GM18519 (cell line): Measurements from ENCODE around the gene SLC41A3.
"Not testable (repeated sequence)": the region's sequence is repeated elsewhere in the genome, so short reads cannot be mapped to it uniquely, and the experiment has no call there.

Experiments
- ATAC-seq: cut with Tn5 transposase; IDR thresholded peaks from one replicate; pipeline ENCODE4 v1.9.1; 2021; ENCODE audit warnings: mild to moderate bottlenecking, moderate library complexity; ENCODE audit not compliant: unreplicated experiment, low FRiP score

The SLC41A3 gene

DNA sequence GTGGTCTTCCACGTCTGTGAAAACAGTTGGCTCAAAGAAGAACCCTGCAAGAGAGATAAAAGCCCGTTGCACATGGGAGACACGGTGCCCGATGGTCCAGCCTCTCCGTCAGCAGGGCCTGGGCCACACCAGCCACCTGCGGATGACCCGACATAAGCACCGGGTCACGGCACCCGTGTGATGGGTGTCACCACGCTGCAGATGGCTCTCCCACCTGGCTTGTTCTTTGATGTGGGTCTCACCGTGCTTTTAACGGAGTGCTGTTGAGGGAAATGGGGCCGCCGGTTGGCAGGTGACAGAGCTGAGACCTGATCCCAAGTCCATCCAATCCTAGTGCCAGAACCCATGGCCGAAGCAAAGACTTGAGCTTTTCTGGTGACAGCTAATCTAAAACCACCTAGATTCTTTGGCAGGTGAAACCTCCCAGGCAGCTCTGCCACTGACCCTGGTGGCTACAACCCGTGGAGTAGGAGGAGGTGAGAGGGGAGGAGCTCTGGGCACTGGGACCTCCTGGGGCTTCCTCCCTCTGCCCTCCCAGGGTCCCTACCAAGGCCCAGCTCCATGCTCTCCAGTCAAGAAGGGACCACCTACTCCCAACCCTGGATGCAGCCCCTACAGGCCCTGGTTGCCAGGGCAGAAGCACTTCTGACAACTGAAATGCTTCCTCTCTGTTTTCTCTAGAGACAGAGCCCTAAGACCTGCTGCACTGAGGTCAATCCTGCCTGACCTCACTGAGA is 23.4 kb upstream of the SLC41A3 start:
- ATAC-seq, result no peak

DNA sequence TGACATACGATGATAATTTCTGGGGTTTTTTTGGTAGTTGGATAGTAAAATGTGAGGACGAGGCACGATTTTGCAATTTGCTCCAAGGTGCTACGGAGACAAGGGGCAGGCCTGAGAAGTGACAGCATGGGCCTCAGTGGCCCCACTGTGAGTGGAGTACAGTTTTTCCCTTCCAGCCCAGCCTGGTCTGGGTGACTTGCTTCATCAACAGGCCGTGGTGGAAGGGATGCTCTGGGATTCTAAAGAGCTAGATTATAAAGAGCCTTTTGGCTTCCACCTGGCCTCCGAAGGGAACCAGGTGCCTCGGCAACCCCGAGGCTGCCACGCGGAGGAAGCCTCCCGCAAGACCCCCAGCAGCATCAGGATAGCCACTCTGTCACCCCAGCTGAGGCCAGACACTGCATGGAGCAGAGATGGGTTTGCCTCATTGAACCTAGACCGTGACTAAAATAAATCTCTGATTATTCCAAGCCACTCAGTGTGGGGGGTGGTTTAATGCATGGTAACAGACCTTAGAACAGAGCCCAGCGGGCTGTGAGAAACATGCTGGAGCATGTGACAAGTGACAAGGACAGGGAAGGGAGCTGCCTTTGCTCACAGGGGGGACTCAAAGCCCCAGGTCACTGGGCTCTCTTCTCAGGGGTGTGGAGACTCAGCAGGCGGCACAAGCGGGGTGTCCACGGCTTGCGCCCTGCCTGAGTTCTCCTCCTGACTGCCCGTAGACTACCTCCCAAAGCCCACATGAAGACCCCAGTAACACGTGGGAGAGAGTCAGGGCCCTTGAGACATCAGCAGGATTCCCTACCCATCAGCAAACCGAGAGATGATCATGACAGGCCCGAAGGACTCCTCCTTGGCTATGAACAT is 22.6 kb upstream of the SLC41A3 start:
- no peak for ATAC-seq

DNA sequence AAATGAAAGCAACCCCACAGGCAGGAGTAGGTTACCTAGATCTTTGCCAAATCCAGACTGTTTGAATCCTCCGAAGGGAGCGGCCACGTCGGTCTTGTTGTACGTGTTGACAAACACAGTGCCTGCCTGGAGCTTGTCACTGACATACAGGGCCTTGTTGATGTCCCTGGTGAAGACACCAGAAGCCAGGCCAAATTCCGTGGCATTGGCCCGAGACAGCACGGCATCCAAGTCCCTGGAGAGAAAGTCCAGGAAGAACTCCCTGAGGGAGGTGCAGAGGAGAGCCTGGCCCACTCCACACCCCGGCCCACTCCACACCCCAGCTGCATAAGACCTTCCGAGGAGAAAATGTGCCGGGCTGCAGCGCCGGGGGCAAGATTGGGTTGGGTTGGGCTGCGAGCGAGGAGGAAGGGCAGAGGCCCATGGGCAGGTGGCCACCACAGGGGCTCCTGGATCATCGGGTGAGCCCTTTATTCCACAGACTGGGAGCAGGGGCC is 21.8 kb upstream of the SLC41A3 start:
- no peak for ATAC-seq

DNA sequence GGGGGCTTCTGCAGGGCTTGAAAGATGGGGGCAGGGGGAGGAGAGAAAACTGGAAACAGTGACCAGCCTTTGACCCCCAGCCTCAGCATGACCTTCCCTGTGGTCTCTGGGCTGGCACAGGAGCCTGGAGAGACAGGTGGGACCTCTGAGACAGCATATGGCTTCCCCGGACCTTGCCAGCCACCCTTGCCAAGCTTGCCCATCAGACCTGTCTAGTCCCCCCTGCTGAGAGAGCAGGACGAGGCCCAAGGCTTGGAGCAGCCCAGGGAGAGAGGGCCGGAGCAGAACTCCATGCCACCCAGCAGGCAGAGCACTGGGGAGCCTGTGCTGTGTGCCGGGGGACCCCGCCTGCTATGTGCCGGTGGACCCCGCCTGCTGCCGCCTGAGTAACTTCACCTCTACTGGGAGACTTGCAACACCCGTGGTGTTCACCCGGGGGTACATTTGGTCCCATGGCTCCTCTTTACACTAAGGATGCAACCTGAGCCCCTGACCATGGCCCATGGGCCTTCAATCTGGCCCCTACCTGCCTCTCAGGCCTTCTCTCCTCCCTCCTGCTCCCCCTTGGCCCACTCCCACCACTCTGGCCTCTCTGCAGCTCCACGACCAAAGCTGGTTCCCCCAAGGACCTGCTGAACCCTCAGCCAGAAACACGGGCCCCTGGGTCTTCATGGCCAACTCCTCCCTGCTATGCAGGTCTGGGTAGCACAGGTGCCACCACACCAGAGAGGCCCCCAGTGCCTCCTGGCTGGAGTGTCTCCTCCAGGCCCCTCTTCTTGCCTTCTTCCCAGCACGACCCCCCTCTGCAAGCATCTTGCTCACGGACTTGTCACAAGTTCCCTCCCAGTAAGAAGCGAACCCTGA is 21.1 kb upstream of the SLC41A3 start:
- no peak for ATAC-seq

DNA sequence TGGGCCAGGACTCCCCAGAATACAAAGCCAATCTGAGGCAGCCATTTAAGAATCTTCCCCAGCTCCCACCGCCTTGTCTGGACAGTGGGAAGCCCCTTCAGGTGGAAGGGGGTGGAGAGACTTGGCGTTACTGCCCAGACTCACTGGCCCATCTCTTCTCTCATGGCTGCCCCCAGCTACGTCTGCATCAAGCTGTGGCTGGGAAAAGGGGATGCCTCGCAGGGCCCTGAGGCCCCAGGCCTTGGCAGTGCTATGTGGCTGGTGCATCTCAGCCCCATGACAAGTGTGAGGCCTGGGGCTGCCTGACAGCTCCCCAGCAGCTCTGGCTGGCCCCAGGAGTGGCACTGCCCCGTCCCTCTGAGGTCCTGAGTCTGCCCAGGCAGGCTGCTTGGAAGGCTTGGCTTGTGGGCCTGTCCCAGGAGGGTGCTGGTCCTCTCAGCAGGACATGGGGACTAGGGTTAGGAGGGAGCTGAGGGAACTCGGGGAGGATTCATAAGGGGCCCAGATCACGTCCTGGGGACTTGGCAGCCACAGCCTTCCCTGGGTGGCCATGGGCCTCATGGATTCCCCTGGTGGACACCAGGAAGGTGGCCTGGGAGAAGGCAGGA is 20.2 kb upstream of the SLC41A3 start:
- no peak for ATAC-seq

DNA sequence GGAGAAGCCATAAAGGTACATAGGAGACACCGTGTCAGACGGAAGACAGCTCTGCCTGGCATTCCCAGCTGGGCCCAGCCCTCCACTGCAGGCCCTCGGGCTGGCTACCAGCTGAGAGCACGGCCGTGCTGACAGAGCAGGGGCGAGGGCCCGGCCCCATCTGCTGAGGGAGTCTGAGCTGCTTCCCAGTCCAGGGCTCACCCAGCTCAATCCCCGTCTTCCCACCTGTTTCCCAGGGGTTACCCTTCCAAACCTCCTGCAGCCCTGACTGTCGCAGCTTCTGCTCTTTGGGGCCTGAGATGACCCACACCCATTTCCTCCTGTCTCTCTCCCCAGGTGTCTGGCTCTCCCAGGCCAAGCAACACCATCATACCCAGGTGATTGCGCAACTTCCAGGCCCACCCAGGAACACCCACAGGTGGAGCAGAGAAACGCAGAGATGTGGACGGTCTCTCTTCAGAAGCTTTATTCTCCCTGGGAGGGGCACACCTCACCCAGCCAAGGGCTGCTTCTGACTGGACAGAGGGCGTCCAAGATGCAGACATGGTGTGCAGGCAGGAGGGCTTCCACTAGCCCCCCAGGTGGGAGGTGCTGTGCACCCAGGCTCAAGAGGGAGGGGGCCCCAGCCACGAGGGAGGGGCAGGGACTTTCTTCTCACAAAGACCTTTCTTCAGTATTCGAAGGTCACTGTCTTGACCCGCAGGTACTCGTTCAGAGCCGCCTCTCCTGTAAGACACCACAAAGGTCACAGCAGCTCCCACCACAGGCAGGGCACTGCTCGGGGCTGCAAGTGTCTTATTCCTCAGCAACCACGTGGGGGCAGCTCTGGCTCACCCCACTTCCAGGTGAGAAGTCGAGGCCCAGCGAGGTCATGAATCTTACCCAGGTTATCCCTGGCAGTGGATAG is 19.4 kb upstream of the SLC41A3 start:
- ATAC-seq, result no peak

DNA sequence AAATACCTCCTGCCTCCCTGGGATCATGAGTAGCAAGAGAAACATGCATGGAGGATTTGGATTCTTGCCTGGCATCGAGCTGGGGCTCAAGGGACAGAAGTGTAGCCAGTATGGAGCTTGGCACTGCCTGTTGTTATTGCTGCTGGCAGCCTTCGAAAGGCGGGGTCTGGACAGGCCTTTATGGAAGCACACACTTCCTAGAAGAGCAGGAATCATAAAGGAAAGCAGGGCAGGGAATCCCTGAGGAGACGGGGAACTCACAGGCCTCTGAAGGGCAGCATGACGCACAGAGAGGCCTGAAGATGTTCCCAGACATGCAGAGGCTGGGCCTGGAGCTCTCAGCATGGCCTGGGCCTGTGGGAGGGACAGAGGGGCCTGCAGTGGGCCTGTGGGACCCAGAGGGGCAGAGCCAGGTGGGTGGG is 18.6 kb upstream of the SLC41A3 start:
- no peak for ATAC-seq

DNA sequence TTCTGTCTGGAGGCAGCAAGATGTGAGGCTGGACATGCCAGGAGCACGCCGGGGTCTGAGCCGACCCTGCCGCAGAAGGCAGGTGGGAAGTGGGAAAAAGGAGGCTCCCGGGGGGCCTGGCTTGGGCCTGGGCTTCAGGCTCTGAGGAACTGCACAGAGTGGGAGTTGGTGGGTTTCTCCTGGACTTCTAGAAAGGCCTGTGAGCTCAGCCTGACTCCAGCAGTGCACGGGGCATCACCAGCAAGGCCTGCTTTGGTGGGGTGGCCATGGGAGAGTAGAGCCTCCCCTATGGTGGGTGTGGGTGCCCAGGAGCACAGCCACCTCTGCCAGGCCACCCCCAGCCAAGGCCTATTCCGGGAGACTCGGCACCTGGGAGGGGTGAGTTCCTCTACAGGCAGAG is 18.1 kb upstream of the SLC41A3 start:
- no peak for ATAC-seq

DNA sequence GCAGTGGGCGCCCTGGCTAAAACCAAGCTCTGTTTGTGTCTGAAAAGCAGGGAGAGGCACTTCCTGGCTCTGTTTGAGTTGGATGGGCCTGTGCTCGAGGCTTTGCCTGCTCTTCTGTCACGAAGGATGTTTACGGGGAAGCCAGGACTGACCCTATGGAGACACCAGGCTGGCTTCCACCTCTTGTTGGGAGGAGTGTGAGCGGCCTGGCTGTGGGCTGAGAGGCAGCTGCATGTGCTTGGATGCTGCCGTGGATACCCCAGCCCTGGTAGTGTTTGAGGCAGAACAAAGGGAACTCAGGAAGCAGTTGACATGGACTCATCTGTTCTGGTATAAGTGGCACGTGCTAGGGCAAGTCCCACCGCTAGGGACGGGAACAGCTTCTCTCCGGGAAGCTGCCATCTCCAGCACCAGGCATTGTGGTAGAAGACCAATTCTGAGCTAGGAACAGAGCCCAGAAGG is 17.6 kb upstream of the SLC41A3 start:
- ATAC-seq, result no peak

DNA sequence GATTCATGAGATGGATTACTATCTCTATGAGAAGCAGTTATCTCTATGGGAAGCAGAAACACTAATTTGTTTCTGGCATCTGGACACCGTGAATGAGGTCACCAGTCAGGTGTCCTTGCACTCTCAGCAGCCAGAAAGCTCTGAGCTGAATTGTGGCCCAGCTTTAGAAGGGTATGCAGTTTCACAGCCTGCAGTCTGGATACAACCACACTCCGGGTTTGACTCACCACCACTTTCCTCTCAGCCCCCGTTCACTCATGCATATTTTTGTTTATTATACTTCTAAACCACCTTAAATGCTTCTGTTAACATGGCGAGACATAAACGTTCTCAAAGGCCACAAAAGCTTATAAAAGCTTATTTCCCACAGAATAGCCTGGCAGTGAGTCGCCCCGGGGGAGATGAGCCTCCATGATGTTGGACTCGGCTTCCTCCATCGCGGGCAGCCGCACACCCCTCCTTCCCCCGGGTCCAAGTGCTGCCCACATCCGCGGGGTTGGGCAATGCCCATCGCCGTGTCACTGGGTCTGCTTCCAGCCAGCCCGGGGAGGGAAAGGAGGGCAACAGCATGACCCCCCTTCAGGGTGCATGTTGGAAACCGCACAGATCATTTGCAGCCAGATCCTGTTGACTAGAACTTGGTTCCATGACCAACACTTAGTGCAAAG is 16.8 kb upstream of the SLC41A3 start:
- no peak for ATAC-seq

DNA sequence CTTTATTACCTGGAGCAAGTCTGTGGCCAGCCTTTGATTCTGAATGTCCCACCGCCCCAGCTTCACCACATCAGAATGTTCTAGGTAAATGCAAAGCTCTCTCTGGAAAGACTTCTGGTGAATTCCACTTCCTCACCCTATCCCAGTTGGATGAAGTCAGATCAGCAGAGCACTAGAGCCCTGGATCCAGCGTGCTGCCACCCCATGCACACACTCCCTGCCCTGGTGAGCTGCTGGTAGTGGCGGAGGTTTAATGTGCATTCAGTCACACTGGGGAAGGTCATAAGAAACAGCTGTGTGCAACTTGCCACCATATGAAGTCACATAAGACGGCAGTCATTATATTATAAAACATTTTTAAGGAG is 16.3 kb upstream of the SLC41A3 start:
- no peak for ATAC-seq

DNA sequence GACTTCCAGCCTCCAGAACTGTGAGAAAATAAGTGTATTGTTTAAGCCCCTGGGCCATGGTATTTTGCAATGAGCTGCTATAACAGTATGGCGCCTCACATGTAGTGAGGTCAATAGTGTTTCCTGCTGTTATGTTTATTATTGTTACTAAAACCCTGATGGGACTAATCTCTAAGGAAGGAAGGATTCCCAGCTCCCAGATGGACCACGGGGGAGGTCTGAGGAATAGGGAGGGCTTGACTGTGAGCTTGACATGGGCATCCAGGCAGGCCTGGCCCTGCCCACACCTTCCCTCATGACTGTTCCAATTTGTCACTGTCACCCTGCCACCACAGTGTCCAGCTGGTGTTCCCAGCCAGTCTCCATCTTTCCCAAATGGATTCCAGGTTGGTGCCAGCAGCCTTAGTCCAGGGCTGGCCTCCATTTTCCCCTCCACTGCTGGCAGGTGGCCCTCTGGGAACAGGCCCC is 14.5 kb upstream of the SLC41A3 start:
- no peak for ATAC-seq

DNA sequence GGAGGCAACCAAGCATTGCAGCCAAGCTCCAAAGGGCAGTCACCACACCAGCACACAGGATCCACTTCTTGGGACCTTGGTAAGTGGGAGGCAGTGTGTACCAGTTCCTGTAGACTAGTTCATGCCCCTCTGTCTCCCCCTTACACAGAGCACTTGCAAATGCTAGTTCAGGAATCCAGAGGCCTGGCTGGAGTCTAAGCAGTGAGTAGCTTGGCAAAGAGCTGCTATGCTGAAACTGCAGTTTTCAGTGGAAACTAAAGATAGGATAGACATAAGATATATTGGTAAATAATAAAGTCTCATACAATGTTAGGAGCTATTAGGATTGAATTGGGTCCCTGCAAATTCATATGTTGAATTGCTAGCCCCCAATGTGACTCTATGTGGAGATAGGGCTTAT is 13.9 kb upstream of the SLC41A3 start:
- ATAC-seq, result no peak

DNA sequence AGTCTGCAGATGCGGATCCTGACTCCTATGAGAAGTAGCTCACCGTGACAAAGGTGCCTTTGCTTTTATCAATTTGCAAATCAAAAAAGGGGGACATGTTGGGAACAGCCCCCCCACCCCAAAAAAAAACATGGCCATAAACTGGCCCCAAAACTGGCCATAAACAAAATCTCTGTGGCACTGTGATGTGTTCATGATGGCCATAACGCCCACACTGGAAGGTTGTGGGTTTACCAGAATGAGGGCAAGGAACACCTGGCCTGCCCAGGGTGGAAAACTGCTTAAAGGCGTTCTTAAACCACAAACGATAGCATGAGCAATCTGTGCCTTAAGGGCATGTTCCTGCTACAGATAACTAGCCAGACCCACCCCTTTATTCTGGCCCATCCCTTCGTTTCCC is 12.3 kb upstream of the SLC41A3 start:
- not testable (repeated sequence) for ATAC-seq

DNA sequence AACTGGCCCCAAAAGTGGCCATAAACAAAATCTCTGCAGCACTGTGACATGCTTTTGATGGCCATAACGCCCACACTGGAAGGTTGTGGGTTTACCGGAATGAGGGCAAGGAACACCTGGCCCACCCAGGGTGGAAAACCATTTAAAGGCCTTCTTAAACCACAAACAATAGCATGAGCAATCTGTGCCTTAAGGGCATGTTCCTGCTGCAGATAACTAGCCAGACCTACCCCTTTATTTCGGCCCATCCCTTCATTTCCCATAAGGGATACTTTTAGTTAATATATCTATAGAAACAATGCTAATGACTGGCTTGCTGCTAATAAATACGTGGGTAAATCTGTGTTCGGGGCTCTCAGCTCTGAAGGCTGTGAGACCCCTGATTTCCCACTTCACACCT is 8.2 kb upstream of the SLC41A3 start:
- ATAC-seq, result not testable (repeated sequence)

DNA sequence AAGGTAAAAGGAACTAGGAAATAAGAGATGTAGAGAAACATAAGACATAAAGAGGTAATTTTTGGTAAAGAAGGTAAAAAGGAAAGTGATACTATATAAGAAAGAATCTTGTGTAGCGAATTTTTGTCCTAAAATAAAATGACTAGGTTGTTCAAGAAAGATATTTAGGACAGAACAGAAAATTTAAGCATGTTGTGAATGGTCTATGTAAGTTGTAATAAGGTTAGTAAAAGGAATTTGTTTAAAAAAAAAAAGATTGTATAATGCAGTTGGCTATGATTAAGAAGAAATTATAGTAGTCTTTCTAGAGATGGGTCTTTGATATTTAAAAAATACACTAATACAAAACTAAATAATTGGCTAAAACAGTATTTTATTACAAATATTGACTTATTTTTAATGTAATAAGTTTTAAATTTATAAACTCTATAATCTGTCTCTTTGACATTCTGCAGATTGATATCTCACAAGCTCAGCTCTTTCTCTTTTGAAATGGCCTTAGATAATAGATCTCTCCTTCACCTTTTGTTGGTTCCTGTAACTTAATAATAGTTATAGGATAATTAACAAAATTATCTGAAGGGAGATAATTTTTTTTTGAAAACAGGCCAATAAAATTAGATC is 3.7 kb upstream of the SLC41A3 start:
- ATAC-seq, result no peak

DNA sequence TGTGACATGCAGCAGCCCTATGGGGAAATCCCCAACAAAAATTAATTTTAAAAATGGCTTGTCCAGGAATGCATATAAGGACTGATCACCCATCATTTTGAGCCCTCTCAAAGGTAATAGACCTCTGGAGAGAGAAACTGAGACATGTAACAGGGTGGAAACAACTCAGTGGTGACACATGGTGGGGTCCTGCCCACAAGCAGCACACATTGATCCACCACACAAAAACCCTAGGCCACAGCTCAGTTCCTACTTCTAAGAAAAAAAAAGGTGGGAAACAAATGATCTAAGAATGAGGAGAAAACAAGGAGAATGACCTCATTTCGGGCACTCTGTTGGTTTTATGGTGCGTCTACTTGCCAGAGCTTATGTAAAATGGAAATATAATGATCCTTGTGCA is 1.9 kb upstream of the SLC41A3 start:
- ATAC-seq, result no peak

DNA sequence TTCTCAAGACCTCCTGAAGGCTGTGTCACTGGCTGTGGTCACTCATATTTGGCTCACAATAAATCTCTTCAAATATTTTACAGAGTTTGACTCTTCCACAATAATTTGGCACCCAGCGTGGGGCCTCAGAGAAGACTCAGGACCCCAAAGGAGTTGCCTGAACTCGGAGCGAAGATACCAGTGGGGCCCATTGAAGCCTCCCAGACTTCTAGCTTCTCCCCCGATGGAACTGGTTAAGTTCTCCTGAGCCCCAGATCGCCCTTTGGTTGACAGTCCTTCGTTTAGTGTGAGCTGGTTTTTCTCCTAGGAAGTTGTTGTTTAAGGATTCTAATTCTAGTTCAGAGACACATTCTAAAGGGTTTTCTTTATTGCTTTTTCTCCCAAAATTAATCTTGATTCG is 1.4 kb upstream of the SLC41A3 start:
- no peak for ATAC-seq
